ENCODE results near the gene ECE1. TPM values are rescaled to one million over a fixed set of nuclear protein-coding genes. Genes with fewer than 3 reads are reported as not detected.

Gene ECE1
- total RNA-seq, 1 donor from 2014 or later = 217 TPM

DNA sequence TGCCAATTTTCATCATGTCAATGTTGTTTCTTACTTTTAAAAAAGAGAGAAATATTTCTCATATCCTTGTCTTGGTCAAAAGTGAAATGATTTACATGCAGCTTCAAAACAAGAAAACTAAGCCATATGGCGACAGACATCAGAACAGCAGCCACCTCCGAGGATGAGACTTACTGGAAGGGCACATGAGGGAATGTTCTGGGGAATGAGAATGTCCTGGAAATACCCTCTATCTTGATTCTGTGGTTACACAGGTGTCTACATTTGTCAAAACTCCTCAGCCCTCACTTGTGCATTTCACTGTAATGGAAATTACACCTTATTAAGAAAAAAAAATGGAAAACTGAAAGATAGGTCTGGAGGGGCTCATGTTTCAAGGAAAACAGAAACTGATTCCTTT, 14.2 kb upstream of the ECE1 start:
- no peaks in the 10 kb centered on the region for H3K27me3 Mint-ChIP-seq
- DNase-seq (ENCODE audit: low spot score, unreplicated experiment) = no peak
- H3K27ac Mint-ChIP-seq = no peak overlapping the region
- H3K36me3 Mint-ChIP-seq (ENCODE audit: insufficient read depth) = peaks cover under 1% of the 10 kb centered on the region
- H3K9me3 Mint-ChIP-seq (ENCODE audit: low read depth) = no peaks in the 10 kb centered on the region
- no peak for TF ChIP-seq CTCF (IDR thresholded peaks at IDR 0.05; ENCODE audit: unreplicated experiment)
- peaks cover 20% of the 10 kb centered on the region for H3K4me1 Mint-ChIP-seq (ENCODE audit: low read depth)
- no peak overlapping the region for H3K4me3 Mint-ChIP-seq (ENCODE audit: low read depth)

- DNase-seq (ENCODE audit: low spot score, unreplicated experiment) = no peak
- Mint-ChIP-seq H3K36me3 (ENCODE audit: insufficient read depth) (peaks cover 3% of the 10 kb centered on the region), H3K9me3 (ENCODE audit: low read depth) (no peaks in the 10 kb centered on the region), H3K27me3 (no peaks in the 10 kb centered on the region), H3K4me1 (ENCODE audit: low read depth) (peaks cover 22% of the 10 kb centered on the region), H3K27ac (peak overlapping the region; percentile 49), H3K4me3 (ENCODE audit: low read depth) (no peak overlapping the region)
- TF ChIP-seq CTCF (IDR thresholded peaks at IDR 0.05; ENCODE audit: unreplicated experiment) = no peak
These were observed 12.8 kb upstream of the ECE1 start for GRCh38 chr1:21302747-21303715.

DNA sequence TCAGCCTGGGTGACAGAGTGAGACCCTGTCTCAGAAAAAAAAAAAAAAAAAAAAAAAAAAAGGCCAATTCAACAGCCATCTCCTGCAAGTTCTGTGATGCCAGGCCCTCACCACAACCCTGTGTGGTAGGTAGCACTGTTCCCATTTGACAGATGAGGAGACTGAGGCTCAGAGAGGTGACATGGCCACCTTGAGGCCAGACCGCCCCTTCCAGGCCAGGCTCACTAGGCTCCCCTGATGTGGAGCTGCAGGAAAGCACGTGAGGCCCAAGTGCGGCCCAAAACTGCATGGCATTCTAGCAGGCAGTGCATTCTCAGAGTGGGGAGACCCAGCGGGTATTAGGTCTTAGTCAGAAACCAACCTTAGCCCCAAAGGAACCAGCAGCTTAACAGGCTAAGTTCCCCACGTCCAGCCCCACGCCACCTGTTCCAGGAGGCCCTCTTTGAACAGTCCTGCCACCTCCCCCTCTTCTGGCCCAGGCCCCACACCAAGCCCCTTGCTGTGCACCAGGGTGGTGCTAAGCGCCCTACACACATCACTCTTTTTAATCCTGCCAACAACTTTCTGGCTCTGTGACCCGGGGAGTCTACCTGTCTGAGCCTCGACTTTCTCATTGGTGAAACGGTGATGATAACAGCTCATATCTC, 11.7 kb upstream of the ECE1 start:
- no peak overlapping the region for H3K4me3 Mint-ChIP-seq (ENCODE audit: low read depth)
- no peak for DNase-seq (ENCODE audit: low spot score, unreplicated experiment)
- no peak overlapping the region for H3K27ac Mint-ChIP-seq

DNA sequence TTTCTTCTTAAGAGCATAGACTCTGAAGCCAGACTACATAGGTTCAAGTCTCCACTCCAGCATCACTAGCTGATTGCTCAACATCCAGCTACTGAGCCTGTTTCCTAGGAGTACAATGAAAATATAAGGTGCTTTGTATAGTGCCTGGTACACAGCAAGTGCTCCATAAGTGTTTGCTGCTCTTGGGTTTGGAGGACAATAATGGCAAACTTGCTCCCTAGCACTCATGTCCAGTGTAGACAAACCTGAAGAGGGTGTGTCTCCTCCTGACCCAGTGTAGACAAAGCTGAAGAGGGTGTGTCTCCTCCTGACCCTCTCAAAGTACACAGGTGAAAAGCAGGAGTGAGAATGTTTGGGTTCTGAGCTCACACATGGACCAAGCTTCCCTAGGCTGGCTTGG, 10.5 kb upstream of the ECE1 start:
- TF ChIP-seq CTCF (IDR thresholded peaks at IDR 0.05; ENCODE audit: unreplicated experiment) = no peak
- H3K9me3 Mint-ChIP-seq (ENCODE audit: low read depth) = no peaks in the 10 kb centered on the region
- peaks cover 3% of the 10 kb centered on the region for H3K36me3 Mint-ChIP-seq (ENCODE audit: insufficient read depth)
- H3K27me3 Mint-ChIP-seq = no peaks in the 10 kb centered on the region
- H3K27ac Mint-ChIP-seq = no peak overlapping the region
- no peak overlapping the region for H3K4me3 Mint-ChIP-seq (ENCODE audit: low read depth)
- peaks cover 23% of the 10 kb centered on the region for H3K4me1 Mint-ChIP-seq (ENCODE audit: low read depth)
- no peak for DNase-seq (ENCODE audit: low spot score, unreplicated experiment)

More for the DNA sequence above, 11.7 kb upstream of the ECE1 start:
- Mint-ChIP-seq H3K36me3 (ENCODE audit: insufficient read depth) (peaks cover 3% of the 10 kb centered on the region), H3K4me1 (ENCODE audit: low read depth) (peaks cover 20% of the 10 kb centered on the region), H3K9me3 (ENCODE audit: low read depth) (no peaks in the 10 kb centered on the region), H3K27me3 (no peaks in the 10 kb centered on the region)
- no peak for TF ChIP-seq CTCF (IDR thresholded peaks at IDR 0.05; ENCODE audit: unreplicated experiment)

DNA sequence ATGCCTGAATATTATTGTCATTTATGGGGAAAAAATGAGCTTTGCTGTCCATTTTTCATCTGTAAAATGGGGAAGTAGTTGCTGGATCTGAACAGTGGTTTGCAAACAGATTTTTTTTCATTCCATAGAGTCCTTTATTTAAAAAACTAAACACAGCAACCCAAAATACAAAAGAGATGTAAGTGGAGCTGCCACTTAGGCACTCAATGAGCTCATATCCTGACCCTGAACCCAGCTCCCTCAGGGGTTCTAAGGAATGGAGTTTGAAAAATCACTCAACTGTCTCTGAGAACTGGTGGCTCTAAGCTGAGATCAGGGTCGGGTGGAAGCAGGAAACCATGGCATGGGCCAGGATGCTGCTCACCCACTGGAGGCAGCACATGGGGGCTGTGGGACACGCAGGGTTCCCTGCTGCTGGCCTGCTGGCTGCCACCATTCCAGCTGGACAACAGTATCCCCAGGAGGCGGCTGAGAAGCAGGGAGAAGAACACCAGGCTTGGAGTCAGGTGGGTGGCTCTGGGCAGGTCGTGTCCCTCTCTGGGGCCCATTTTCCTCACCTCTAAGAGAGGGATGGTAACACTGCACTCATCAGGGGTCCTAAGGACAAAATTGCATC, 9.6 kb upstream of the ECE1 start:
- Mint-ChIP-seq H3K4me1 (ENCODE audit: low read depth) (peaks cover 21% of the 10 kb centered on the region), H3K27ac (no peak overlapping the region), H3K27me3 (no peaks in the 10 kb centered on the region), H3K4me3 (ENCODE audit: low read depth) (no peak overlapping the region), H3K9me3 (ENCODE audit: low read depth) (no peaks in the 10 kb centered on the region), H3K36me3 (ENCODE audit: insufficient read depth) (peaks cover 3% of the 10 kb centered on the region)
- TF ChIP-seq CTCF (IDR thresholded peaks at IDR 0.05; ENCODE audit: unreplicated experiment) = no peak
- DNase-seq (ENCODE audit: low spot score, unreplicated experiment) = no peak

All from progenitor cell of endocrine pancreas (in vitro differentiated cells).